Raji (cell line): ENCODE data around the gene SLC35F1.

Source experiments
- POLR2A ChIP-seq: IDR thresholded peaks from 2 replicates; pipeline ENCODE4 v1.6.1; 2011; ENCODE audit warnings: low read depth, low read length, control low read depth; ENCODE audit not compliant: insufficient read depth

Gene SLC35F1

GRCh38 chr6:117906958-117907600 lies at the start of gene SLC35F1:
SLC35F1 (plus strand) TSS chr6:117907264.
- TF ChIP-seq POLR2A: no peak

- no peak for TF ChIP-seq POLR2A
These were observed 45.5 kb upstream of the SLC35F1 start for GRCh38 chr6:117861545-117861944.

DNA sequence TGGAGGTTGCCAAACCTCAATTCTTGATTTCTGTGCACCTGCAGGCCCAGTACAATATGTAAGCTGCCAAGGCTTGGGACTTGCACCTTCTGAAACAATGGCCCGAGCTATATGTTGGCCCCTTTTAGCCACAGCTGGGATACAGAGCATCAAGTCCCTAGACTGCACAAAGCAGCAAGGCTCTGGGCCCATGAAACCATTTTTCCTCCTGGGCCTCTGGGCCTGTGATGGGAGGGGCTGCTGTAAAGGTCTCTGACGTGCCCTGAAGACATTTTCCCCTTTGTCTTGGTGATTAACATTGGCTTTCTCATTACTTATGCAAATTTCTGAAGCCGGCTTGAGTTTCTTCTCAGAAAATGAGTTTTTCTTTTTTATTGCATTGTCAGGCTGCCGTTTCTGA lies 40.5 kb upstream of the SLC35F1 start:
- no peak for TF ChIP-seq POLR2A

DNA sequence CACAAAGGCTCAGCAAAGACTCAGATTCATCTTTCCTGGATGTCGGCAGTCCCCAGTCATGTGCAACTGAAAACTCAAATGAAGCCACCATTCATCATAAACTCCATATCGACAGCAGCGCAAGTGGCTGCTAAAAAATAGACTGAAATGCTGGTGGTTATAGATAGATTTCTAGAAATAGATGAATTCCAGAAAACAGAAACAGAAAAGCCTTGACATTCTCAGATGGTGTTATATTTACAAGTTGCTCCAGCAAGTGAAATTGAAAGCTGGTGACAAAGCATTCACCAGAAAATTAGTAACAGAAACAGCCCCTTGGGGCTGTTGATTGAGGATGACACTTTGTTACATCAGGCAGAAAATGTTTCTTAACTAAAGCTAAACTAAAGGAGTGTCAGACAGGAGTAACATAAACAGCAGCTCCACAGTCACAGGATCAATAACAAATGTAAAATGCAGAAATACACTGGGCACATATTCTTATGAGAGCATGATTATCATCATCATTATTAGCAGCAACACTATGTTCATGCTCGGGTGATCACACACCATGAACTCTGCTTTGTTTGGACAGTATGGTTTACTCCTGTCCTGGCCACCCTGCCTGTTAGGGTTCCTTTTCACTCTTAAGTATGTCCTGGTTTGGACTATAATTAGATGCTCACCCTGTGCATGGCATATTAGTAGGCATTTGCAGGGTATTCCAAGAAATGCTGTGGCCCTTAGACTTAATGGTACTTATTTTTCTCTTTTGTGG lies 36.4 kb upstream of the SLC35F1 start:
- TF ChIP-seq POLR2A: no peak

DNA sequence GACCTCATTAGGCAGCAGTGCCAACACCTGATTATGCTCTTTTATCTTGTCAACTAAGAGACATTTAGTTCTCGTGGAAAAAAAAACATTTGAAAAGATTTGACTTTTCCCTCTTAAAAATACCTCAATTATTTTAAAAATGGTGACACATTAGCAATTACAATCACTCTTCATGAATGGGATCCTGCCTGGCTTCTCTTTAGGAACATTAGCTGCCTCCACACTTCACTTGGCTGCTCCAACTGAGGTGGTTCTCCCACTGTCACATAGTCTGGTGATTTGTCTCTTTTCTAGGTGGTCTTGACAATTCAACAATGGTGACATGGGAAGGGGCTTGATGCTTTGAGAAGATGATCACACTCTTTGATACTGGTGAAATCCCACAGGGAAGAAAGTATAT lies 26.2 kb upstream of the SLC35F1 start:
- no peak for TF ChIP-seq POLR2A

DNA sequence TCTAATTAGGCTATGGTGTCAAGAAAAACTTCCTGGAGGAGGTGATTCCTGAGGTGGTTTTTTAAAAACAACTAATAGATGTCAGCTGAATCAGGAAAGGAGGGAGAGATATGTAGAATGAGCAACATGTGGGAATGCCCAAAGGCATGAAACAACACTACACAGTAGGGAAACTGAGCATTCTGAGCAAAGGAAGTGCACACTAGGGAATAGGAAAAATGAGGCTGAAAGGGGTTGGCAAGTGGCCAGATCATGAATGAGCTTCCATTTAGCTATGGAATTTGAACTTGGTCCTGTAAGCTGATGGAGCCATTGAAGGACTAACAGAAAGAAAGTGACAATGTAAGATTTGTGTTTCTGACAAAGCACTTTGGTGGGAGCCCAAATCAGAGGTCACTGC lies 16.9 kb upstream of the SLC35F1 start:
- no peak for TF ChIP-seq POLR2A

GRCh38 chr6:117906507-117906957 lies 532 bp upstream of the SLC35F1 start:
- TF ChIP-seq POLR2A: no peak

DNA sequence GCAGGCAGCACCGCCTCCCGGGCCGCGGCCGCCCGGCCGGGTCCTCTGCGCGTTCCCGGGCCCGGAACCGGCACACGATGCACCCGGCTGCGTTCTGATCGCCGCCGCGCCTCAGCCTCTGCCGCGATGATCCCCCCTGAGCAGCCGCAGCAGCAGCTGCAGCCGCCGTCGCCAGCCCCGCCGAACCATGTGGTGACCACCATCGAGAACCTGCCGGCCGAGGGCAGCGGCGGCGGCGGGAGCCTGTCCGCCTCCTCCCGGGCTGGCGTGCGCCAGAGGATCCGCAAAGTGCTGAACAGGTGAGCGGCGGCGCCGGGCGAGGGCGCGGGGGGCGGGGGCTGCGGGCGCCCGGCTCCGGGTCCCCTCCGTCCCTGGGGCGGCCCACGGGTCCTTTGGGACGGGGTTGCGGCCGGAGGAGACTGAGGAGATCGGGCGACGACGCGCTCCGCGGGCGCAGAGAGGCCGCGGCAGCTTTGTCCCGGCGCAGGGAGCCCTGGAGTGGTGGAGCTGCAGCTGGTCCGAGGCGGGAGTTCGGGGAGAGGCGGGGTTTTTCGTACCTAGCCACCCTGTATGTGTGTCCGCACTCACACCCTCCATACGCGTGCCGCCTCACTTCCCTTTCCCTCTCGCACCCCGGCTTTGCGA lies 659 bp downstream of the SLC35F1 start:
- no peak for TF ChIP-seq POLR2A

- TF ChIP-seq POLR2A: no peak
These were observed 1.4 kb downstream of the SLC35F1 start for GRCh38 chr6:117908246-117909068.

DNA sequence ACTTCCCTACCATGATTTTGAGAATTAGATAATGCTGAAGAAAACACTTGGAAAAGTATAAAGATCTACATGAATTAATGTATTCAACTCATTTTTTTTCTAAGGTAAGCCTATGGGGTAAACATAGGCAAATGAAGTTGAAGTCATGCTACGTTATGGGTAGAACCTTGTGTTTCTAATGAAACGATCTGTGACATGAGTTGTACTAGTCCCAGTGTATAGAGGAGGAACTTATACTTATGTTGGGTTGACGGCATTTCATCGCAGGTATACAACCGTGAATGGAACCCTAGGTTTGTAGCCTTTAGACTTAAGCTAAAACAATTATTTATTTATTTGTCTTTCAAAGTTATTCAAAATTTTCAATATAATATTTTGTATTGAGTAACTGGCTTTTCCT lies 2.6 kb downstream of the SLC35F1 start:
- TF ChIP-seq POLR2A: no peak

DNA sequence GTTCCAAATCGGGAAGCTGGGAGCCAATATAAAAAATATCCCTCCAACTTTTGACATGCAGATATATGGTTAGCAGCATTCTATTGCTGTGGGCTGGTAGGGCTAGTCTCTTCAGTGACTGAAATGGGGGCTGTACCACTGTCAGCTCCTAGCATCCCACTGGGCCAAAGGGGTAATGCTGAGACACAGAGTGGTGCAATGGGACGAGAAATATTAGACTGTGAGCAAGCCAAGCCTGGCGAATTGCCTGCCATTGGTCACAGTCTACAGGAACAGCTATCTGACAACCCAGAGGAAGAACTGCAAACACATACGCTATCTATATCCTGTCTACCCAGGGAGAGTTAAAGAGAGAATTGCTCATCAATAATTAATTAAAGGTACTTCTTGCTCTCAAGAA lies 3.5 kb downstream of the SLC35F1 start:
- no peak for TF ChIP-seq POLR2A

GRCh38 chr6:117911150-117911549 lies 4.1 kb downstream of the SLC35F1 start:
- no peak for TF ChIP-seq POLR2A

GRCh38 chr6:117911660-117912059 lies 4.6 kb downstream of the SLC35F1 start:
- no peak for TF ChIP-seq POLR2A

GRCh38 chr6:117915846-117916245 lies 8.8 kb downstream of the SLC35F1 start:
- no peak for TF ChIP-seq POLR2A

DNA sequence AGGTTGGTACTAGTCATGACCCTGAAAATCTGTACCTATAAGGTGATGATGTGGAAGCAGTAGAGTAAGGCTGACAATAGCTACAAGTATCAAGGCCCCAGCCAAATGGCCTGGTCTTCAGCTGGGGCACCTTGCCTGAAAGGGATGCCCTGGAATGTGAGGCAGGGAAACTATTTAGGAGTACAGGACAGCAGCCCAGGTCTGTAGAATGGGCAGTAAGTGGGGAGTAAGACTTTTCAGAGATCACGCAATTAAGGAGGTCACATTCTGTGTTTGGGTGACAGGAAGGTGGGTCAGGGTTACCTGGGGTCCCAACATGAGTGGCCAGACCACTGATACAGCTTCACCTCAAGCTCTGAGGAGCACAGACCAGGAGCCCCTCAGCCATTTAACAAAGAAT lies 9.4 kb downstream of the SLC35F1 start:
- TF ChIP-seq POLR2A: no peak
